A549 (cell line): ENCODE results near the gene FXR2. TPM values are rescaled to one million over a fixed set of nuclear protein-coding genes. Genes with fewer than 3 reads are reported as not detected.

Experiments used
- ATAC-seq, 2 experiments: fragments of 200-7000 bp in 1 of 2; fragments of >200 bp in 1 of 2; cut with Nextera tagmentation in 1 of 2; cut with Tn5 transposase in 1 of 2; 3 replicates each; pipeline versions ENCODE4 v1.8.0 to v1.9.1; 2018 to 2020; ENCODE audit warnings: mild to moderate bottlenecking in 1 of 2, moderate library complexity in 1 of 2
- CTCF ChIA-PET: fragments of 300-600 bp; sonication (Branson Sonifier 250); formaldehyde crosslinking; extraction: SDS; loops from one replicate; lab custom pipeline; 2021; ENCODE audit warnings: antibody characterized with exemption, inconsistent platforms; lab: Yijun Ruan, JAX
- POLR2A ChIA-PET: fragments of 350-600 bp; formaldehyde crosslinking; extraction: SDS; loops from one replicate; lab custom pipeline; 2021; ENCODE audit warnings: antibody characterized with exemption, inconsistent platforms; lab: Yijun Ruan, JAX
- DNase-seq, 2 experiments: peaks; one replicate each; pipeline versions ENCODE4 v3.0.0 to v3.0.0-alpha.2; 2011 to 2016; ENCODE audit warnings: low read depth in 1 of 2, low spot score in 1 of 2
- FAIRE-seq: peaks from 2 replicates; lab custom pipeline; 2011; peaks lifted over from hg19 to GRCh38; lab: Jason Lieb, UNC
- H3K27ac ChIP-seq, 2 experiments: fragments of >200 bp; sonication (Bioruptor Twin); formaldehyde crosslinking; 3 replicates each; pipeline ENCODE4 v1.5.1; 2016 to 2017
- H3K4me1 ChIP-seq: fragments of >200 bp; sonication (Bioruptor Twin); formaldehyde crosslinking; 3 replicates; pipeline ENCODE4 v1.6.1; 2016
- H3K4me2 ChIP-seq: fragments of >200 bp; sonication (Bioruptor Twin); formaldehyde crosslinking; 3 replicates; pipeline ENCODE4 v1.6.1; 2016
- H3K4me3 ChIP-seq: fragments of >200 bp; sonication (Bioruptor Twin); formaldehyde crosslinking; 3 replicates; pipeline ENCODE4 v1.5.1; 2016
- H3K9me3 ChIP-seq: fragments of >200 bp; sonication (Bioruptor Twin); formaldehyde crosslinking; 3 replicates; pipeline ENCODE4 v1.6.1; 2016
- BCL3 ChIP-seq: fragments of >200 bp; sonication (Bioruptor Twin); formaldehyde crosslinking; IDR thresholded peaks from 3 replicates; pipeline ENCODE4 v1.6.1; 2016
- CEBPB ChIP-seq, 2 experiments: fragments of >200 bp in 1 of 2; sonication (Bioruptor Twin) in 1 of 2; formaldehyde crosslinking in 1 of 2; IDR thresholded peaks; 2 replicates each; pipeline ENCODE4 v1.6.1; 2012 to 2016
- CHD4 ChIP-seq: fragments of 200-600 bp; sonication (generic); IDR thresholded peaks from 2 replicates; pipeline ENCODE4 v1.6.1; 2016; ENCODE audit warnings: antibody characterized with exemption, mild to moderate bottlenecking, borderline replicate concordance
- ELK1 ChIP-seq: fragments of 150-350 bp; IDR thresholded peaks from 2 replicates; pipeline ENCODE4 v1.6.1; 2014; ENCODE audit warnings: low read depth, mild to moderate bottlenecking, low read length
- ESRRA ChIP-seq: fragments of 150-350 bp; IDR thresholded peaks from 2 replicates; pipeline ENCODE4 v1.6.1; 2014; ENCODE audit warnings: mild to moderate bottlenecking, low read length, borderline replicate concordance
- FOSB ChIP-seq: fragments of 250-450 bp; sonication (Bioruptor Pico); IDR thresholded peaks from 2 replicates; pipeline ENCODE4 v1.5.0; 2020; ENCODE audit warnings: mild to moderate bottlenecking, moderate library complexity
- GATA3 ChIP-seq: IDR thresholded peaks from 2 replicates; pipeline ENCODE4 v1.6.1; 2012; ENCODE audit warnings: borderline replicate concordance
- HMGXB4 ChIP-seq: fragments of 250-450 bp; sonication (Bioruptor Pico); IDR thresholded peaks from 2 replicates; pipeline ENCODE4 v1.5.0; 2021; ENCODE audit warnings: mild to moderate bottlenecking, moderate library complexity, borderline replicate concordance
- HOXB5 ChIP-seq: fragments of 250-450 bp; sonication (Bioruptor Pico); IDR thresholded peaks from 2 replicates; pipeline ENCODE4 v1.5.0; 2020; ENCODE audit warnings: mild to moderate bottlenecking, moderate library complexity
- KDM1A ChIP-seq: fragments of 200-600 bp; sonication (generic); IDR thresholded peaks from 2 replicates; pipeline ENCODE4 v1.6.1; 2016; ENCODE audit warnings: low read depth, mild to moderate bottlenecking
- MAZ ChIP-seq: fragments of 150-350 bp; IDR thresholded peaks from 2 replicates; pipeline ENCODE4 v1.6.1; 2014; ENCODE audit warnings: antibody characterized with exemption, low read depth, low read length, borderline replicate concordance
- NR3C1 ChIP-seq: fragments of >200 bp; sonication (Bioruptor Twin); formaldehyde crosslinking; IDR thresholded peaks from 3 replicates; pipeline ENCODE4 v1.6.1; 2017
- PHF8 ChIP-seq: fragments of 200-600 bp; sonication (generic); IDR thresholded peaks from 2 replicates; pipeline ENCODE4 v1.6.1; 2016; ENCODE audit warnings: low read depth, mild to moderate bottlenecking, antibody characterized with exemption, moderate library complexity, borderline replicate concordance
- POLR2A ChIP-seq: IDR thresholded peaks from 2 replicates; pipeline ENCODE4 v1.6.1; 2012; ENCODE audit warnings: mild to moderate bottlenecking, low read length
- RAD21 ChIP-seq, 2 experiments: fragments of >200 bp in 1 of 2; sonication (Bioruptor Twin) in 1 of 2; formaldehyde crosslinking in 1 of 2; IDR thresholded peaks in 1 of 2; conservative IDR thresholded peaks in 1 of 2; 2 replicates in 1 of 2; 3 replicates in 1 of 2; pipeline ENCODE4 v1.6.1; 2012 to 2018; ENCODE audit warnings: inconsistent platforms in 1 of 2
- TP53 ChIP-seq: fragments of 250-450 bp; sonication (Bioruptor Pico); IDR thresholded peaks from 2 replicates; pipeline ENCODE4 v1.5.0; 2021; ENCODE audit warnings: mild to moderate bottlenecking, moderate library complexity
- ZFP36 ChIP-seq: fragments of 450-650 bp; IDR thresholded peaks from 2 replicates; pipeline ENCODE4 v1.6.1; 2014; ENCODE audit warnings: borderline replicate concordance; ENCODE audit not compliant: partially characterized antibody
- WGBS: methylation state at CpG from one replicate; pipeline ENCODE4 v1.1.6; 2017; ENCODE audit errors: missing lambda C conversion rate; 5-methylcytosine and 5-hydroxymethylcytosine counted together
- polyA plus RNA-seq, 4 experiments: library from polyadenylated mRNA; depleted of rRNA in 3 of 4; stranded (reverse); fragments of >200 nt; fragmentation: RNase III in 1 of 4; extraction: RNeasy Plus Mini Kit Qiagen cat#74134 plus additional on column Dnase treatment in 1 of 4; gene quantifications; 2 replicates in 3 of 4; 3 replicates in 1 of 4; pipeline ENCODE4 v1.2.3, GENCODE V29; 2011 to 2017

The FXR2 gene
- polyA plus RNA-seq, 2 of the 4 experiments (the other 2 are of a cell fraction): 40.7 to 45.2 TPM

- Histone ChIP-seq H3K4me2 (no peak overlapping the region), H3K4me1 (peaks cover 16% of the 10 kb centered on the region), H3K9me3 (no peaks in the 10 kb centered on the region), H3K4me3 (no peak overlapping the region), H3K27ac (no peak overlapping the region)
- 91% methylated on average over 10 of the region's 10 CpGs for WGBS
- no peak for ATAC-seq
- CTCF ChIA-PET: interaction anchor here (0.6 to 4.3 kb wide), 8 partner anchors 9 to 224 kb away, joined by 3 to 48 read pairs (median 4); partner anchors contain the start of genes DNAH2 and SENP3
- POLR2A ChIA-PET: interaction anchor here (0.9 to 2.5 kb wide), 3 partner anchors 9 to 117 kb away, joined by 3 to 10 read pairs (median 7); partner anchors contain the start of genes POLR2A and TP53
- DNase-seq: no peak
- TF ChIP-seq RAD21 (conservative IDR thresholded peaks at IDR 0.05 in 1 of 2, IDR thresholded peaks at IDR 0.05 in 1 of 2) (no peak), HMGXB4 (CRISPR knock-in tag) (no peak), BCL3 (no peak), CHD4 (no peak), PHF8 (no peak)
- FAIRE-seq: no peak
Observed at GRCh38 chr17:7570351-7570750, 44.3 kb downstream of the FXR2 start.

GRCh38 chr17:7569571-7569970 lies 45.1 kb downstream of the FXR2 start:
- CTCF ChIA-PET: interaction anchor here (0.7 to 4.3 kb wide), 7 partner anchors 9 to 223 kb away, joined by 3 to 48 read pairs (median 4); partner anchors contain the start of genes DNAH2 and SENP3
- WGBS: 92% methylated on average over 5 of the region's 5 CpGs
- POLR2A ChIA-PET: interaction anchor here (0.9 to 2.5 kb wide), 4 partner anchors 8 to 118 kb away, joined by 3 to 10 read pairs (median 5); partner anchors contain the start of genes CD68, POLR2A and TP53
- no peak overlapping the region for H3K27ac ChIP-seq
- H3K4me3 ChIP-seq: no peak overlapping the region
- ATAC-seq (no peak), FAIRE-seq (peak; percentile 63), DNase-seq (no peak)
- no peaks in the 10 kb centered on the region for H3K9me3 ChIP-seq
- H3K4me2 ChIP-seq: no peak overlapping the region
- no peak for TF ChIP-seq BCL3
- TF ChIP-seq ESRRA: no peak
- no peak for TF ChIP-seq FOSB (CRISPR knock-in tag)
- no peak for TF ChIP-seq GATA3
- TF ChIP-seq ELK1: no peak
- no peak for TF ChIP-seq TP53 (CRISPR knock-in tag)
- no peak for TF ChIP-seq CEBPB (IDR thresholded peaks at IDR 0.05)
- TF ChIP-seq NR3C1: no peak
- TF ChIP-seq KDM1A: no peak
- no peak for TF ChIP-seq MAZ
- no peak for TF ChIP-seq POLR2A
- no peak for TF ChIP-seq HOXB5 (CRISPR knock-in tag)
- TF ChIP-seq ZFP36: no peak
- H3K4me1 ChIP-seq: peaks cover 8% of the 10 kb centered on the region
